ENCODE results near the gene ABCC9. TPM values are rescaled to one million over a fixed set of nuclear protein-coding genes. Genes with fewer than 3 reads are reported as not detected.

ABCC9 gene
- total RNA-seq, 1 donor from 2014 or later: 2.7 TPM

- H3K27ac Mint-ChIP-seq (ENCODE audit: unreplicated experiment): no peak overlapping the region
- no peak for DNase-seq (ENCODE audit: low spot score)
These were observed 90.8 kb downstream of the ABCC9 start for GRCh38 chr12:21850419-21850818.

DNA sequence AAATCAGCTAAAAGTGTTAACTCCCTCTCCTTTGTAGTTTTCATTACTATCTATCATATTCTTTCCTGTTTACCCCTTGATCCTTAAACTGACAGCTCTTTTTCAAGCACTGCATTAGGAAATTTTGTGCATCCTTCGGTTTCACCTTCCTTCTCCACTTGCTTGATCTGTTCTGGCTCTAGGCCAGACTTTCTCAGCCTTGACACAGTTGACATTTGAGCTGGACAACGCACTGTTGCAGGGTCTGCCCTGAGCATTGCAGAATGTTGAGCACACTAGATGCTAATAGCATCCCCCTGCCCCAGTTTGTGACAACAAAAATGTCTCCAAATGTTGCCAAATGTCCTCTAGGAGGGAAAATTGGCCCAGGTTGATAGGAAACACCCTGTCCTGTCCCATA is 91.3 kb downstream of the ABCC9 start:
- H3K36me3 Mint-ChIP-seq (ENCODE audit: low read depth): peaks cover 2% of the 10 kb centered on the region
- peaks cover 11% of the 10 kb centered on the region for H3K27me3 Mint-ChIP-seq (ENCODE audit: low read depth)
- no peaks in the 10 kb centered on the region for H3K4me1 Mint-ChIP-seq (ENCODE audit: low read depth)
- no peaks in the 10 kb centered on the region for H3K9me3 Mint-ChIP-seq (ENCODE audit: low read depth)
- no peak for DNase-seq (ENCODE audit: low spot score)
- TF ChIP-seq CTCF (IDR thresholded peaks at IDR 0.05): no peak
- no peak overlapping the region for H3K4me3 Mint-ChIP-seq (ENCODE audit: unreplicated experiment)
- no peak overlapping the region for H3K27ac Mint-ChIP-seq (ENCODE audit: unreplicated experiment)

More at GRCh38 chr12:21850419-21850818, 90.8 kb downstream of the ABCC9 start:
- Mint-ChIP-seq H3K27me3 (ENCODE audit: low read depth) (peaks cover 11% of the 10 kb centered on the region), H3K9me3 (ENCODE audit: low read depth) (no peaks in the 10 kb centered on the region), H3K36me3 (ENCODE audit: low read depth) (peaks cover 2% of the 10 kb centered on the region), H3K4me1 (ENCODE audit: low read depth) (no peaks in the 10 kb centered on the region), H3K4me3 (ENCODE audit: unreplicated experiment) (no peak overlapping the region)
- no peak for TF ChIP-seq CTCF (IDR thresholded peaks at IDR 0.05)

GRCh38 chr12:21848192-21848591 is 93.0 kb downstream of the ABCC9 start:
- H3K27ac Mint-ChIP-seq (ENCODE audit: unreplicated experiment): no peak overlapping the region
- H3K36me3 Mint-ChIP-seq (ENCODE audit: low read depth): no peaks in the 10 kb centered on the region
- H3K9me3 Mint-ChIP-seq (ENCODE audit: low read depth): no peaks in the 10 kb centered on the region
- peaks cover 4% of the 10 kb centered on the region for H3K4me1 Mint-ChIP-seq (ENCODE audit: low read depth)
- no peak for TF ChIP-seq CTCF (IDR thresholded peaks at IDR 0.05)
- H3K4me3 Mint-ChIP-seq (ENCODE audit: unreplicated experiment): no peak overlapping the region
- no peak for DNase-seq (ENCODE audit: low spot score)
- peaks cover 9% of the 10 kb centered on the region for H3K27me3 Mint-ChIP-seq (ENCODE audit: low read depth)

DNA sequence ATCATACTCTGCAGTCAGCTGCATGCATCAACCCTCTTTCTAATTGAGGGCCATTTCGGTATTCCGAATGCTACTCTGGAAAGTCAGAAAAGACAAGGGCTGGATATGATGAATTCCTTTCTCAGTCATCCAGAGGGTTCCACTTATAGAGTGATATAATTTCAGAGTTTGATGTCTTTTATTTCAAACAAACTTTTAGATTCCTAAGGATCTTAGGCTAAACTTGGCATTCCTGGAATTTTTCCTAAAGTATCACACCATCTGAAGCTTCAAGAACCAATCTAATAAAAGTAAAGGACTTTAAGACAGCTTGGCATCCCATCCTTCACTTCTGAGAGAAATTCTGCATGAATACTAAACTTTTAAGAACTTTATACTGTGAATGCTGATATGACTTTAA is 97.4 kb downstream of the ABCC9 start:
- no peak overlapping the region for H3K27ac Mint-ChIP-seq (ENCODE audit: unreplicated experiment)
- no peak overlapping the region for H3K4me3 Mint-ChIP-seq (ENCODE audit: unreplicated experiment)
- H3K36me3 Mint-ChIP-seq (ENCODE audit: low read depth): no peaks in the 10 kb centered on the region
- H3K4me1 Mint-ChIP-seq (ENCODE audit: low read depth): peaks cover 11% of the 10 kb centered on the region
- H3K9me3 Mint-ChIP-seq (ENCODE audit: low read depth): no peaks in the 10 kb centered on the region
- TF ChIP-seq CTCF (IDR thresholded peaks at IDR 0.05): no peak
- peaks cover 6% of the 10 kb centered on the region for H3K27me3 Mint-ChIP-seq (ENCODE audit: low read depth)
- DNase-seq (ENCODE audit: low spot score): no peak

- no peak for DNase-seq (ENCODE audit: low spot score)
- no peaks in the 10 kb centered on the region for H3K36me3 Mint-ChIP-seq (ENCODE audit: low read depth)
- TF ChIP-seq CTCF (IDR thresholded peaks at IDR 0.05): no peak
- H3K27me3 Mint-ChIP-seq (ENCODE audit: low read depth): peaks cover 2% of the 10 kb centered on the region
- no peak overlapping the region for H3K27ac Mint-ChIP-seq (ENCODE audit: unreplicated experiment)
- H3K9me3 Mint-ChIP-seq (ENCODE audit: low read depth): no peaks in the 10 kb centered on the region
- peaks cover 11% of the 10 kb centered on the region for H3K4me1 Mint-ChIP-seq (ENCODE audit: low read depth)
- no peak overlapping the region for H3K4me3 Mint-ChIP-seq (ENCODE audit: unreplicated experiment)
These were observed 101.5 kb downstream of the ABCC9 start for GRCh38 chr12:21839776-21840175.

All from chondrocyte (in vitro differentiated cells).